ENCODE measurements around the gene LPA.

Gene LPA

DNA sequence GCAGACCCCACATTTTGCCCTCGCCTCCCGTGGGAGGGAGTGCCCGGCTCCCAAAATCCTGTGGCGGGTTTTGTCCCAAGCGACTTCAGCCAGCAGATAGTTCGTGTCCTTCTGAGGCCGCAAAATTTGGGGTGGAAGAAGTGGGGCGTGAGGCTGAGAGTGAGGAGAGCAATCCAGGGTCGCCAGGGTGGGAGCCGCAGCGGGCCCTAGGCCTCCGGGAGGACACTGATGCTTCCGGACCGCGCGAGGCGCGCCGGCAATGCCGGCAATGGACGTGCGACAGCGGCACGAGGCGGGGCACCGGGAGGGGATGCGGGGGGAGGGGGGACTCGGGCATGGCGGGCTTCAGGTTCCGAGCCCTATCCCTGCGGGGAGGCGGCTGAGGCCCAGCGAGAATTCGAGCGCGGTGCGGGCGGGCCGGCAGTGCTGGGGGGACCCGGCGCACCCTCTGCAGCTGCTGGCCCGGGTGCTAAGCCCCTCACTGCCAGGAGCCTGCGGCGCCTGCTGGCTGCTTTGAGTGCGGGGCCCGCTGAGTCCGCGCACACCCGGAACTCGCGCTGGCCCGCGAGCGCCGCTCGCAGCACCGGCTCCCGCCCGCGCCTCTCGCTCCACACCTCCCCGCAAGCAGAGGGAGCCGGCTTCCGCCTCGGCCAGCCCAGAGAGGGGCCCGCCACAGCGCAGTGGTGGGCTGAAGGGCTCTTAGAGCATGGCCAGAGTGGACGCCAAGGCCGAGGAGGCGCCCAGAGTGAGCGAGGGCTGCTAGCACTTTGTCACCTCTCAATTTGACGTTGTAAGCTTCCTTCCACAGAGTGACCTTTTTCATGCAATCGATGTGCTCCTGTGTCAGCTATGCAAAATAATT is 143.8 kb downstream of the LPA start:
- in situ Hi-C loops (cut with MboI; ENCODE audit: low sequenced_read_pairs), result no loop called here

DNA sequence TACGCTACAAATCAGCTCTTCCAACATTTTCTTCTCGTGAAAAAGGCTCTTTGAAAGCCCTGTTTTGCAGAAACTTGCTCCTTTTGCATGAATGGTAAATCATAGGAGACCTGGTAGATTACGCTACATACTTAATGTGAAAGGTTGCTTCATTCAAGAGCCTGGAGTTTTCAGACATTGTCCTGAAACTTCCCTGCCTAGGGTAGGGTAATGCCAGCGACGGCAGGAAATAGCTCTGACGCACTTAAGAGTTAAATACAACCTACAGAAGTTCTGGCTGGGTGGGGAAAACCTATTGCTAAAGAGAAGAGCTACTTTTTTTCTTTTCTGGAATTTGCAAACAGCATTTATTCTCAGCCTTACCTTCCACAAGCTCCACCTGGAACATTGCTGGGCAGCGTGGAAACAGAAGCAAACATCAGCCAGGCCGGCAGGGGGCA is 144.5 kb downstream of the LPA start:
- in situ Hi-C loops (cut with MboI; ENCODE audit: low sequenced_read_pairs), result no loop called here

DNA sequence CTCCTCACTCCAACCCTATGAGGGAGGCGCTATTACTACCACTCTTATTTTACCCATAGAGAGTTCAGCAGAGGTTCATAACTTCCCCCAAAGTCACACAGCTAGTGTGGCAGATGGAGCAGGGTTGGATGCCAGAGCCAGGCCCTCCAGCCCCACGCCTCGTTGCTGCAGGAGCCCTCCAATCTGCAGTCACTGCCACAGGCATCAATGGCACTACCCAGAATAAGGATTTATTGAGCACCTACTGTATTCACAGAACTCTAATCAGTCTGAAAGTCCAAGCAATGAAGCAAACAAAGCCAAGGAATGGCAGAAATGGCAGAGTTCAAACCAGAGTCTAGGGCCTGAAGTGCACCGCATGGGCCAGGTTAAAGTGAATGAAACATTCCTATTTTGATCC is 144.9 kb downstream of the LPA start:
- in situ Hi-C loops (cut with MboI; ENCODE audit: low sequenced_read_pairs), result no loop called here

DNA sequence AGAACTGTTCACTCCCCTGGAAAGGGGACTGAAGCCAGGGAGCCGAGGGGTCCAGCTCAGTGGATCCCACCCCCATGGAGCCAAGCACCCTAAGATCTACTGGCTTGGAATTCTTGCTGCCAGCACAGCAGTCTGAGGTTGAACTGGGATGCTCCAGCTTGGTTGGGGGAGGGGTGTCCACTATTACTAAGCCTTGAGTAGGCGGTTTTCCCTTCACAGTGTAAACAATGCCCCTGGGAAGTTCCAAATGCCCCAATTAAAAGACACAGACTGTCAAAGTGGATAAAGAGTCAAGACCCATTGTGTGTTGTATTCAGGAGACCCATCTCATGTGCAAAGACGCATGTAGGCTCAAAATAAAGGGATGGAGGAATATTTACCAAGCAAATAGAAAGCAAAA is 150.2 kb downstream of the LPA start:
- in situ Hi-C loops (cut with MboI; ENCODE audit: low sequenced_read_pairs), result no loop called here

DNA sequence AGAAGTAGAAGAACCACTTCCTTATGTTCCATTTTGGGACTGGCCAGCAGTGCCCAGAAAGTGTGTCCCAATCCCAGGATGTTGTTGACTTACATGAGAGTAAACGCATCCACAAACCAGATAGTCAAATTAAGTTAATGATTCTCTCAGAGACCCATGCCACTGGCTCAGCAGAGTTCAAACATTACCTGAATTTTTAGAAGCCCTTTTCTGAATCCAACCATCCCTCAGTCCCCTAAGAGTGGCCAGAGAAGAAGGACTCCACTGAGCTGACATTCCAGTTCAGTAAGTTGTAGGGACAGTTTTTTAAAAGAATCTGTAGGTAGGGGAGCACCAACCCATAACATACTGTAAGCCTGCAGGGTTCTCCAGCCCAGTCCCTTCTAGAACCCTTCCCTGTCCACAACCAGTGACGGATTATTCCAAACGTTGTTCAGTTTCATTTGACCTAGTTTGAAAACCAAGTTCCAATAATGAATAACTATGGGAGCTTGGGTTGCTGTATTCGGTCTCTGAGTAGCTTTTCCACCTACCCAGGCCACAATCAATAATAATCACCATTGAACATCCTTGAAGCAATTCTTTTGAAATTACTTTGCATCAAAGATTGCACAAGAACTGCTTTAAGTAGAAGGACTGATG is 153.0 kb downstream of the LPA start:
- in situ Hi-C loops (cut with MboI; ENCODE audit: low sequenced_read_pairs), result no loop called here

DNA sequence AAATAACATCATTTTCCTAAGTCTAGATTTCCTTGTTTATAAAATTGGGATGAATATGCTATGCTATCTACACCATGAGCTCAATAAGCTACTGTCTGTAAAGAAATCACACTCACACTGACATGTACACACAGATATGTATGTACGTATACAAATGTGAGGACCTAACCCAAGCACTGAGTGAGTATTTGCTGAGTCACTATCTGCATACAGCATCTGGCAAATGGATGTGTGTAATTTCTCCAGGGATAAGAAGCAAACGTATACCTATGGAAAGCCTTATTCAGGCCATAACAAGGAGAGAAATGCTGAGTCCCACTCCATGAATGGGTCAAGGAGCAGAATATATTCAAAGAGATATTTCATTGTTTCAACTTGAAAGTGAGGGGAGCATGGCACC is 153.9 kb downstream of the LPA start:
- in situ Hi-C loops (cut with MboI; ENCODE audit: low sequenced_read_pairs), result no loop called here

DNA sequence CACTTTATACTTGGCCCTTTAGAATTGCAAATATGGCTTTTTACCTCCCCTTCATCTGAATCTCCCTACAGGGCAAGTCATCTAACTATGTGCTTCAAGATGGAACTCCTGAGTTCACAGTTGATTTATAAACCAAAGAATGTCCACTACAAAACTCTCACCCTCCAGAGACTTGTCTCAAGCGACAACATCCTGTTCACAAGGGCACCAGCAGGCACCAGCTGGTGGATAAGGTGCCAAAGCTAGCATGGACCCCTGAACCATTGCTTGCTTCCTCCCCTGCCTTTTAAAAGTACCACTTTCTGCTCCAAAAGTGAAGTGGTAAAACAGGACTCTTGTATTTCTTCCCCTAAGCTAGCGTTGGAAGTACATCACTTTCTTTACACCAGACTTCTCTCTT is 154.5 kb downstream of the LPA start:
- in situ Hi-C loops (cut with MboI; ENCODE audit: low sequenced_read_pairs), result no loop called here

DNA sequence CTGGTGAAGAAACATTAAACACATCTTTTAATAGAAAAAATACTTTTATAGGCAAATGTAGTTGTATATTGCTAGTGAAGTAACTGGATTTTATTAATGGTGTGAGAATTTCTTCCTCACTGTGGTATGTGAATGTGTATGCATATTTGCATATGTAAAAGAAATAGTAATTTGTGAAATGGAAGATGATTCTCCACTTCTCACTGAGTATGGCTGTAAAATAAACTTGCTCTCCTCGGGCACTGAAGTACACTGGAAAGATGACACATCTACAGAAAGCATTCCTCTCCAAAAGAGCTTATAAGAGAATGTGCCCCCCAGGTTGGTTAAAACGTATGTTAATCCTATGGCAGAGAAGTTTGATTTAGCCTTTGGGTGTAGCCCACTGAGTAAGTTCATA is 155.5 kb downstream of the LPA start:
- in situ Hi-C loops (cut with MboI; ENCODE audit: low sequenced_read_pairs), result no loop called here

DNA sequence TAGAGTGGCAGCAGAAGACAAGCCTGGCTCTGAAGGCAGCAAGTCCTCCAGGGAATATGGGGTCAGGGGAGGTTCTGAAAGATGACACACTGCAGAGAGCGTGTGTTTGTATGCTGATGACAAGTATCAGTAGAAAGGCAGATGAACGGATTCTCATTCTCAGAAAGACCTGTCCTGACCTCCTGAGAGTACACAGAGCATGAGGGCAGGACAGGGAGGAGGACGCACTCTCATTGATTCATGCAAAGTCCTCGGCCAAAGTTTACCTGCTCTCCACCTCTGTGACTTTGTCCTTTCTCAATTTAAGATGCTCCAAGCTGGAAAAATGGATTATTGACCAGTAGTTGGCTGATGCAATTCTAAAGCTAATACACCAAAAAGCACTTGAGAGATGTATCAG is 156.7 kb downstream of the LPA start:
- in situ Hi-C loops (cut with MboI; ENCODE audit: low sequenced_read_pairs), result no loop called here

DNA sequence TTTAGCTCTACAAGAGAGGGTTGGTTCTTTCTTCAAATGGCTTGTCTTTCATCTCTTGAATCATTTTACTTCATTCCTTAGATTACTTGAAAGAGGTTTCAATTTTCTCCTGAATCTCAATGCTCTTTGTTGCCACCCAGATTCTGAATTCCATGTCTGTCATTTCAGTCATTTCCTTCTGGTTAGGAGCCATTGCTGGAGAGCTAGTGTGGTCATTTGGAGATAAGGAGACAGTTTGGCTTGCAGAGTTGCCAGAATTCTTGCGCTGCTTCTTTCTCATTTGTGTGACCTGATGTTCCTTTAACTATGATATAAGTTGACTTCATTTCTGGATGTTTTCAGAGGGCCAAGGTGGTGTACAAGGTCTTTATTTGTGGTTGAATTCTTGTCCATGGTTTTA is 158.1 kb downstream of the LPA start:
- in situ Hi-C loops (cut with MboI; ENCODE audit: low sequenced_read_pairs), result no loop called here

DNA sequence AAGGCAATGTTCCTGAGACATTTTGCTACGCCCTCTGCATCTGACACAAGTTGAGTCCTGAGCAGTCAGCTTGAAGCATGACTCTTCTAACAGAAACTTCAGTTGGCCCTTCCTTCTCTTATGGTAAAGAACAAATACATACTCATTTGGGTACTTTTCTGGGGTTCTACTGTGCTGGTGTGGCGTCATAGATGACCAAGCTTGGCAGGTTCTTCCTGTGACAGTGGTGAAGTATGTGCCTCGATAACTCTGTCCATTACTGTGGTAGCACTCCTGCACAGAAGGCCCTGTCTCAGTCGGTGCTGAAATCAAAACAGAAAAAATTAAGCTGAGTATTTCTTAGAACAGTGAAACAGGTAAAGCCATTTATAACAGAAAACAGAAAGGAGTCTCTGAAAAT is 163.4 kb downstream of the LPA start:
- in situ Hi-C loops (cut with MboI; ENCODE audit: low sequenced_read_pairs), result no loop called here

DNA sequence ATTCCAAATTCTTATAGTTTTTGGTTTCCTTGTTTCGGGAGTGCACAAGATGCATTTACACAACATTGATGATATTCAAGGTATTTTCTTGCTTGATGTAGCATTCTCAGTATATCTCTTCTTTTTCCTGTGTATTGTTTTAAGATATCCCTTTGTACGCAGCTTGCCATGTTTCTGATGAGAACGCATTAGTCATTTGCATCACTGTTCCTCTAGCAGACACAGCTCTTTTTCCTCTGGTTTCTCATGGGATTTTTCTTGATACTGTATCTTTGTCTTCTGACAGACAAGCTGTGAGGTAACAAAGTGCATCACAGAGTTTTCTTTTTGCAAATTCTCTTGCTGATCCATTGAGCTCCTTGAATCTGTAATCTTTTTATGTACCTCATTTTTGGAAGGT is 169.5 kb downstream of the LPA start:
- in situ Hi-C loops (cut with MboI; ENCODE audit: low sequenced_read_pairs), result no loop called here

DNA sequence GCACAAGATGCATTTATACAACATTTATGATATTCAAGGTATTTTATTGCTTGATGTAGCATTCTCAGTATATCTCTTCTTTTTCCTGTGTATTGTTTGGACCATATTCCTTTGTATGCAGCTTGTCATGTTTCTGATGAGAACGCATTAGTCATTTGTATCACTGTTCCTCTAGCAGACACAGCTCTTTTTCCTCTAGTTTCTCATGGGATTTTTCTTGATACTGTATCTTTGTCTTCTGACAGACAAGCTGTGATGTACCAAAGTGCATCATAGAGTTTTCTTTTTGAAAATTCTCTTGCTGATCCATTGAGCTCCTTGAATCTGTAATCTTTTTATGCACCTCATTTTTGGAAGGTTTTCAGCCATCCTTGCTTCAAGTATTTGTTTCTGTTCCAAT is 175.0 kb downstream of the LPA start:
- in situ Hi-C loops (cut with MboI; ENCODE audit: low sequenced_read_pairs), result no loop called here

DNA sequence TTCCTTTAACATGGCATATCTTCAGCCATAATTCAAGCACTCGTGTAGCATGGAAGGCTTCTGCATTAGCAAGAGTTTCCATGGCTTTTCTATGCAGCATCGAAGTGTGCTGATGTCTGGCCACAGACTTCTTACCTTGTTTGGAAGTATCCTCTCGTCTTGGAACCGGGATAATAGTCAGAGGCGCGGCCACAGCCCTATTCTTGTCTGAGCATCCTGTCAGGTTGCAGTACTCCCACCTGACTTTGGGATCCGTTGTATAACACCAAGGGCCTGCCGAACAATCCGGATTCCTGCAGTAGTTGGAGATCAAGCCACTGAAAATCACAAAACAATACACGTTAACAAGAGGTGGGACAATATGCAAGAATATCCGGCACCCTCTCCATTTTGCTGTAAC is 177.0 kb downstream of the LPA start:
- in situ Hi-C loops (cut with MboI; ENCODE audit: low sequenced_read_pairs), result no loop called here

Measured in hTERT RPE-1 (cell line).